GM19455 (cell line): ENCODE data around the gene CDCA8.
"Not testable (repeated sequence)": the region's sequence is repeated elsewhere in the genome, so short reads cannot be mapped to it uniquely, and the experiment has no call there.

Experiments
- ATAC-seq: cut with Tn5 transposase; IDR thresholded peaks from one replicate; pipeline ENCODE4 v1.9.1; 2021; ENCODE audit not compliant: unreplicated experiment

Gene CDCA8

DNA sequence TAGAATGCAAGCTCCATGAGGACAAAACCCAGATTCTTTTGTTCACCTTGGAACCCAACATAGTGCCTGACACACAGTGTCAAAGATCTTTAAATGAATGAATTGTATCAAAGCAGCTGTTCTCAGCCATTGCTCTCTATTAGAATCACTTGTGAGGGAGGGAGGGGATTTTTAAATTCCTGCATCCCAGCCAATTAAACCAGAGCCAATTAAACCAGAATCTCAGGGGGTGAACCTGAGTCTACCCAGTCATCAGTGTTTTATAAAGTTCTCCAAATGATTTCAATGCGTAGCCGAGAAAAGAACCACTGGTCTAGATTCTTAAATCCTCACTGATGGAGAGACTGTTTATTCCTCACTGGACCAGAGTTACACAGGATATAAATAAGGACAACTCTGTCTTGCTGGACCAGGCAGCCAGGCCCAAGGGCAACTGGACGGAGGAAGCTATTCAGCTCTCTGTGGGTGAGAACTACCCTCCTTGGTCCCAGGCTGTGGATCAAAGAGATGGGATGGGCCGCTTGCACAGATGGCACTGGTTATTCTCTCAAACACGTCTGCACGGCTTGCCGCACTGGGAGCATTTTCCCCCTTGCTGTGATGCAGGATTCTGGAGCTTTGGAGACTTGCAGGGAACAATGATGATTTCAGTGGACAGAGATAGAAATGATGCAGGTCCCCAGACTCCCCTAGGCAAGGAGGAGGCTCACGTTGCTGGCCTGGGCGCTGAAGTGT, 20.0 kb upstream of the CDCA8 start:
- ATAC-seq, result no peak

DNA sequence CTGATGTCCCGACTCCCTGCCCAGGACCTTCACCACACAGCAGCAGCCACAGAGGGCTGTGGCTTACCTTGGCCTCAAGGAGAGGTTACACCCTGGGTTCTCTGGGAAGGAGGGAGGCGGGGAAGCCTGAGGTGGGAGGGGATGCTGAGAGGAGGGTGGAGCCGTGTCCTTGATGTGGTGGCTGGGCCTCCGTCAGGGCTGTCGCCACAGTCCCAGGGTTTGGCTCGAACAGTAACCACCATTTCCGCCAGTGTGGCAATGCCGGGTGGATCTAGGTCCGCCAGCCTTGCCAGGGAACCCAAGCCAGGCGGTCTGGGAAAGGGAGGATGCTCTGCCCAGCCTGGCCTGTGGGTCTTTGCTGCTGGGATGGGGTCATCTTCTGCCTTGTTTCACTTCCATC, 18.4 kb upstream of the CDCA8 start:
- ATAC-seq, result no peak

DNA sequence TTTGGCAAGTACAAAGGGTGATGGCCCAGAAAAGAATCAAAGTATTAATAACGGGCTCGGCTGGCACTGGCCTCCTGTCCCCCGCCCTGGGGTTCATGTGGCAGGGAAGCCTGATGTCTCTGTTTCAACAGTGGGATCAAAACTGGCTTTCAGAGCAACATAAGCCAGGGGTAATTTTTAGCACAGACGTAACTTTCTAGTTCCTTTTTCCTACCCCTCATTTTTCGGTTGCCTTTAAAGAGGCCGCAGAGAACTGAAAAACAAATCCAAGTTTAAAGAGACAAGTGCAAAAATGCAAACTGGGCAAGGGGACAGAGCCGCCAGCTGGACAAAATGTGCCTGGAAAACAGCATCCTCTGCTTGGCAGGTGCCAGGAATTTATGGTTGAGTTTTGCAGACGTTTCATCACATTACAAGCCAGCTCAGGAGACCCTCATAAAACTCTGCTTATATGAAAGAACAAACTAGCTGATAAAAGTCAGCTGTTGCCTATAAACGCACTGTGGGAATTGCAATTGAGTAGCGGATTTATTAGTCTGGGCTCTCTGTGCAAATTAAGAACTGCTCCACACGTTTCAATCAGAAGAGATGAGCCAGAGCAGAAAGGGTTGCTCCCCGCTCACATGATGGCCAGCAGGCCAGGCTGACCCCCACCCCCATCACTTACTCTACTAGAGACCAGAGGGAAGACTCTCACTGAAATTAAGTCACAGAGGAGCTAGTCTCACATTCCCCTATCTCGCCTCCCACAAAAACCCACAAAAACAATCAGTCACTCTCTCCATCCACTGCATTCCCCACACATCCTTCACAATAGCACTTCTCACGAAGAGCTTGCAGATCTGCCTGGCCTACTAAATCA, 15.8 kb upstream of the CDCA8 start:
- no peak for ATAC-seq

DNA sequence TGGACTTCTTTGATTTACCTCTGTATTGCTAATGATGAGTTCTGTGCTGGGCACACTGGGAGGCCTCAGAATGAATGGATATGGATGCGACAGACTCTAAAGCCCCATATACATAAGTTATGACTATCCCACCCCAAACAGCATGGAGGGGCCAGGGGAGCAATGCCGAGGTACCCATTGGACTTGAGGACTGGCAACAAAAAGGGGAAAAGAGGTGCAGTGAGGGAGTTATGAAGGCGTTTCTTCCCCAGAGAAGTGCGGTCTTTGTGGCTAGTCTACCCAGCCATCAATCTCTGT, 15.2 kb upstream of the CDCA8 start:
- ATAC-seq, result no peak

DNA sequence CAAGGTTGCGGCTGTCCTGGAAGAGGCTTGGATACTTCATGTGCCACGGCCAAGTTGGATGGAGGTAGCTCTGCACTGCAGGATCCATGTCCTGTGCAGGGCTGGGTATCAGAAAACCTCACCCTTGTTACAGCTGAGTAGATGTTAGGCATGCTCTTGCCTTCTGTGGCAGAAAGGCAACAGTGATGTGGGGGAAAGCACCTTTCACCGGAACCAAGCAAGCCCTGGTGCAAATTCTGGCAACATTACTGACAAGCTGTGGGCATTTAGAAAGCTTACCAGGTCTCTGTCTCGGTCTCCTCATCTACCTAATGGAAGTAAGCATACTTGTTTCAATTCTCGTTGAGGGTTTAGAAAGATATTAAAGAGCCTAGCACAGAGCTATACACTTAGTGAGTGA, 14.5 kb upstream of the CDCA8 start:
- no peak for ATAC-seq

DNA sequence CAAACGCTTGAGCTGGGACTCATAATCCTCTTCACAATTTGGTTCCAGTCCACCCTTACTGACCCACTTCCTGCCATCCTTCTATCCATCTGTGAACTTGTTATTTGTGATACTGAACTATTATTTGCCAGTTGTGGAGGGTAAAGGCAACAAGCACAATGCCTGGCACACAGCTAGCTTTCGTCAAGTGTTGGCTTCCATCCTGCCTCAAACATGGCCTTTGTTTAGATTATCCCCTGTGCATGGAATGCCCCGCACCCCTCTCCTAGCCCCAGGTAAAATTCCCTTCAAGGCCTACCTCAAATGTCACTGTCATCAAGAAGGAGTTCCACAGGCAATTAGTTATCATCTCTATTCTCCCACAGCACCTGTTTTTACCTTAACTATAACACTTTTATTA, 11.4 kb upstream of the CDCA8 start:
- ATAC-seq, result no peak

DNA sequence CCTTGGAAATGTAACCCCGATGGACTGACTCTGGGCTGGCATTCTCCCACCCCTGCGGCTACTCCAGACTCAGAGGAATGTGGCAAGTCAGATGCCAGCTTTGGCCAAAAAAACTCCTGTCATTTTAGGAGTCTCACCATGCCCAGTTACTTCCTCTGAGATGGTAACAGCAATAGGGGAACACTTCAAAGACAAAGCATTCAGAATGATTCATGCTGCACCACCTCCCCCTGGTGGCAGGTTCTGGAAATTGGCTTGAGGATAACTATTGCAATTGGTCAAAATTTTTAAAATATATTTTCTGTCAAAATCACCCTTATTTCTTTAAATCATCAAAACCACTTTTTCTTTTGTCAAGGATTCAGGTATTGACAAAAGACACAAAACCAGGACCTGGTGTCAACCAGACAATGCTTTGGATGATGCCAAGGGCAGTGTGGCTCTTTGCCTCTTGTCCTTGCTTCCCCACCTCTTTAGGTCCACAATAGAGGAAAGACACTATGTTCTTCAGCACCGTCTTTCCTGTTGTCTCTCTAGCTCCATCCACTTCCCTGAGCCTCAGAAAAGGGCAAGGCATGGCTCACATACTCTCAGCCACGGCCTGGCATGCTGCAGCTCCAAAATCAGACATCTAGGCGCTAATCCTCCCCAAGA, 9.9 kb upstream of the CDCA8 start:
- ATAC-seq, result no peak

DNA sequence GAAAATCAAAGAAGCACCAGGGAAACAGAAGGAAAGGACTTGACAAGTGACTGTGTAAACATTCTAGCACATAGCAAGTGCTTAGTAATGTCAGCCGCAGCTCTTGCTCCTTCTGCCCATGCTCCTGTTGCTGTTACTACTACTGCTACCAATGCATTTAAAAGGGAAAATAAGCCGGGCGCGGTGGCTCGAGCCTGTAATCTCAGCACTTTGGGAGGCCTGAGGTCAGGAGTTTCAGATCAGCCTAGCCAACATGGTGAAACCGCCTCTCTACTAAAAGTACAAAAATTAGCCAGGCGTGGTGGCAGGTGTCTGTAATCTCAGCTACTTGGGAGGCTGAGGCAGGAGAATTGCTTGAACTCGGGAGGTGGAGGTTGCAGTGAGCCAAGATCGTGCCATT, 8.1 kb upstream of the CDCA8 start:
- not testable (repeated sequence) for ATAC-seq

DNA sequence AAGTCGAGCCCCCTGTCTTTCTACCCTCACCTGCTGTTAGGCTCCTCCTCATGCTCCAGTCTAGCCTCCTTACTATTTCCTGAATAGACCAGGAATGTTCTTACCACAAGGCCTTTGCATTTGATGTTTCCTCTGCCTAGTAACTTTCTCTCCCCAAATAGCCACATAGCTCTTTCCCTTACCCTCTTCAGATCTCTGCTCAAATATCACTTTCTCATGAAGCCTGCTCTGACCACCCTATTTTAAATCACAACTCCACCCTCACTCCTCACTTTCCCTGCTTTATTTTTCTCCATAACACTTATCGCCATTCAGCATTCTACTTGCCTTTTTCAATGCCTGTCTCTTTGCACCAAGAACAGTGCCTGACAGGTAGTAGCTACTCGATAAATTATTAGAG, 6.6 kb upstream of the CDCA8 start:
- ATAC-seq, result no peak

DNA sequence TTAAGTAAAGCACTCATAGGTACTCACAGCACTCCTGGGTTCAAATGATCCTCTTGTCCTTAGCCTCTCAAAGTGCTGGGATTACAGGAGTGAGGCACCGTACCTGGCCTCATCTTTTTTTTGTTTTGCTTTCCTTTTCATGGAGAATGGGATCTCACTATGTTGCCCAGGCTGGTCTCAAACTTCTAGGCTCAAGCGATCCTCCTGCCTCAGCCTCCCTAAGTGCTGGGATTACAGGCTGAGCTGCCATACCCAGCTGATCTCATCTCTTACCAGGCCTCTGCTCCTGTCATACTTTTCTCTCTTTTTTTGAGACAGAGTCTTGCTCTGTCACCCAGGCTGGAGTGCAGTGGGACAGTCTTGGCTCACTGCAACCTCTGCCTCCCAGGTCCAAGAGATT, 4.6 kb upstream of the CDCA8 start:
- not testable (repeated sequence) for ATAC-seq

DNA sequence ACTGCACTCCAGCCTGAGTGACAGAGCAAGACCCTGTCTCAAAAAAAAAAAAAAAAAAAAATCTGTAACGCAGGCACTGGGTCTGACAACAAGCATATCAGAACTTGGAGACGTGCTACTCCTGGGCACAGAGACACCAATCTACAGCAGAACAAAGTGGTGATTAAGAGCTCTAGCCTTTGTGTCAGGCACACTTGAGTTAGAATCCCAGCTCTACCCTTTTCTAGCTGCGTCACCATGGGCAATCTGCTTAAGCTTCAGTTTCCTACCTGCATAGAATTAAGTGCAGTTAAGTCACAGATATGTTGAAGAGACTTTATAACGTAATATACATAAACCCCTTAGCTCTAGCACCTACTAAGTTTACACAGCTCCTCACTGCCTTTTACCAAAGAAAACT, 3.4 kb upstream of the CDCA8 start:
- no peak for ATAC-seq

DNA sequence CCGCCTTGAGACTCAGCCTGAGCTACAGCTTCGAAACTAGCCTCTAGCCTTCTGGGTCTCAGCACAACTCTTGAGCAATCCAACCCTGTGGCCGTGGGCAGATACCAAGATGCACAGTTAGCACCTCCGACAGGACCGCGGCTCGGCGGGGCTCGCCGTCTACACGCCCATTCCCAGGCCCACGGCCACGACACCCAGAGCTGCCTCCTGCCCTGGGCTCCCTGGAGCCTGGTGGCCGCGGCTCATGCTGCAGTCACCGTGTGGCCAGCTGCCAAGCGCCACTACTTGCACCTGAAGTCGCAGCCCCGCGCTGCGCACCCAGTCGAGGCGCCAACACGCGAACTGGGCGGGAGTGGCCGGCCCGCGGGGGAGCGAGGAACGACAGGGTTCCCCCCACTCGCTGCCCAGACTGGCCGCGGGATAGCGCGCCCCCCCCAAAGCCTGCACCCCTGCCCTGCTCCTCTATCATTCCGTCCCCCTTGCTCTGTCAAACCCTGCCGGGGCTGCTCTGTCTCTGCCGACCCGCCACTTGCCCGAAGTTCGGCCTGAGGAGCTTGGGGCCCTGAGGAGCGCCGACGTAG, 729 bp upstream of the CDCA8 start:
- no peak for ATAC-seq

DNA sequence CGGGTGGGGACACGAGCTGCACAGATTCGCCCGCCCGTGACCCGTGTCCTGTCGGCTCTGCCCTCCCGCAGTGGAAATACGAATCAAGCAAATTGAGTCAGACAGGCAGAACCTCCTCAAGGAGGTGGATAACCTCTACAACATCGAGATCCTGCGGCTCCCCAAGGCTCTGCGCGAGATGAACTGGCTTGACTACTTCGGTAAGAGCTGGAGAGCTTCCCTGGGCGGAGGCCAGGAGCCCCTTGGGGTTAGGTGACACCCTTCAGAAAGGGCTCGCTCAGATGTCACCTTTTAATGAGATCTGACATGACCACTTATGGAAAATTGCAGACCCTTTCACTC, 489 bp downstream of the CDCA8 start:
- ATAC-seq, result no peak

DNA sequence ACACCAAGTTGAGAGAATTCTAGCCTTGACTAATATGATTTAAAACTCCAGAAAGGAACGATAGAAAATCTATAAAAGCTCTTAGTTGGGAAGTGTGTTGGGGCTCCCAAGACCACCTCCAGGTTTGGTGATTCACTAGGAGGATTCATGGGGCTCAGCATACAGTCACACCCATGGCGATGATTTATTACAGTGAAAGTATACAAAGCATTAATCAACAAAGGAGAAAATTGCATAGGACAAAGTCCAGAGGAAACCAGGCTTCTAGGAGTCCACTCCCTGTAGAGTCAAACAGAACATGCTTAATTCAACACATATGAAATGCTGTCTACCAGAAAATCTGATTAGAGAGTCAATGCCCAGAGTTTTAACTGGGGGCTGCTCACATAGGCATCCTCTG, 4.8 kb downstream of the CDCA8 start:
- no peak for ATAC-seq

DNA sequence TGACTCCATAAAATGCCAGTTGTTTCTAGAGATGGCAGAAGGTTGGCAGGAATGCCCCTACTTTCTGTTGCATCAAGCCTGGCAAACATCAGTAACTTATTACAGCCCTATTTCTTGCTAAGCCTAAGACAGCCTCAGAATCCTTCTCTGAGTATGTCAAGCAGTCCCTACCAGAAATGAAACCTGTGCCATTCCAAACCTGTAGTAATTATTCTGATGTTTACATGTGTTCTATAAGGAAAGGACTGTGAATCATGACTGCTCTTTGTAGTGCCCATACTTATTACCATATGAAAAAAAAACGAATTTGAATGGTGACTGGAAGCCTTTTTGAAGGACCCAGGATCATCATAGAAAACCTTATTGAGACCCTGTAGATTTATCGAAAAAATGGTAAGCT, 5.4 kb downstream of the CDCA8 start:
- ATAC-seq, result no peak

DNA sequence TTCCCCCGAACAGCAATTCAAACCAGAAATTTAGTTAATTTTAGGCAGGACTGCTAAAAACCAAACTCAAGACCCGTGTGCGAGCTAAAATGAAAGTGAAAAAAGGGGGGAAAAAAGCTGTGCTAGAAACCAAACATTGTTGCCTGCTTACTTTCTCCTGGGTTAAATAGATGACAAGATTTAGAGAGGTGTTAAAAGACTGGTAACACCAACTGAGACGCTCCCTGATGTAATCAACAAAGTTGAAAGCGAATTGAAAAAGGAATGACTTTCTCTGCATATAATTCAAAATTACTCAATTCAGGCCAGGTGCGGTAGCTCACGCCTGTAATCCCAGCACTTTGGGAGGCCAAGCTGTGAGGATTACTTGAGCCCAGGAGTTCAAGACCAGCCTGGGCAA, 6.8 kb downstream of the CDCA8 start:
- ATAC-seq, result no peak

DNA sequence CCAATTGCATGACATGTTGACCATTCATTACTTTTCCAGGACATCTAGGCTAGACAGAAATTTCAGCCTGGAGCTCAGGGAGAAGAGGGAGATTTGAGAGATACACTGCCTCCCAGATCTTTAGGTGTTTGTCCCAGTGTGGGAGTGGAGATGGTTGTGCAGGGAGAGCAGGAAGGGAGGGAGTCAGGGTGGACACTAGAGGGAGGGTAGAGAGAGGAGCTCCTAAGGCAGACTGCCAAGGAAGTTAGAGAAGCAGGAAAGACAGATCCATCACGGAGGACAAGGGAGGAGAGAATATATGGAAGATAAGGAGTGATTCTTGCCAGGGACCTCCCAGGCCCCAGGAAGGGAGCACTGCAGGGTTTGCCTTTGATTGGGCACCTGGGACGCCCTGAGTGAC, 8.7 kb downstream of the CDCA8 start:
- no peak for ATAC-seq

DNA sequence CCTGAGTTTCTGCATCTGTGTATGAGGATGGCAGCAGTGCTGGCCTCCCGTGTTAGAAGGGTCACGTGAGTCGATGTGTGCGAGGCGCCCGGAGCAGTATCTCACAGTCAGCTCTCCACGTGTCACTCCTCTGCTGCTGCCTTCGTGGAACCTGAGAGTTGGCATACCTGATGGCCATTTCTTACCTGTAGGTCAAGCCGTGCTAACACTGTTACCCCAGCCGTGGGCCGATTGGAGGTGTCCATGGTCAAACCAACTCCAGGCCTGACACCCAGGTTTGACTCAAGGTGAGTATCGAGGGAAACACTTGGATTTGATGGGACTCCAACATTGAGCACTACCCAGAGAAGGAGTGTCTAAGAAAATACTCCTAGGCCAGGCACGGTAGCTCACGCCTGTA, 10.7 kb downstream of the CDCA8 start:
- no peak for ATAC-seq

DNA sequence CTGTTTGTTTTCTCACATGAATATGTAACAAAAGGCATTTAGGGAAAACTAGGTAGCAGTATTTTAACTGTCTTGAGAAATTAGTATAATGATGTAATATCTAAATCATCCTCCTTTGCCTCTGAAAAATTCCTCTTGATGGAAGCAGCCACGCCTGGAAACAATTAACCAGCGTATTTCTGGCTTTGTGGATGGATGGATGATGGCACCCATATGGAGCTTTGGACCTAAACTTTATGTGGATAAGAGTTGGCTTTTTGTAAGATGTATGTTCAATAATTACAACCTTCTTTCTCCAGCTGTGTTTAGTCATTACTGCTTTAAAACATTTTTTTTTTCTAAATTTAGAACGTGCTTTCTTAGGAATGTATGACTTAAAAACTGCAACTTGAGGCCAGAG, 12.7 kb downstream of the CDCA8 start:
- no peak for ATAC-seq

DNA sequence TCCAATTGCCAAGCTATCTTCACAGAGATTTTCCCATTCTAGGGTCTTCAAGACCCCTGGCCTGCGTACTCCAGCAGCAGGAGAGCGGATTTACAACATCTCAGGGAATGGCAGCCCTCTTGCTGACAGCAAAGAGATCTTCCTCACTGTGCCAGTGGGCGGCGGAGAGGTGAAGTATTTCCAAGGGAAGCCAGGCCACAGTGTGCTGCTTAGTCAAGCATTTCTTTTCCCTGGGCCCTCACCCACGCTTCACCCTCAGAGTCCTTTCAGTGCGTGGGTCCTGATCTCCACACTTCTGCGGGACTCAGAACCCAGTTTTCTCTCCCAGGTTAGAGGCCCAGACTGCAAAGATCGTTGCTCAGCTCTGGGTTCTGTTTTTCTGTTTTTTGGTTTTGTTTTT, 13.1 kb downstream of the CDCA8 start:
- ATAC-seq, result no peak

DNA sequence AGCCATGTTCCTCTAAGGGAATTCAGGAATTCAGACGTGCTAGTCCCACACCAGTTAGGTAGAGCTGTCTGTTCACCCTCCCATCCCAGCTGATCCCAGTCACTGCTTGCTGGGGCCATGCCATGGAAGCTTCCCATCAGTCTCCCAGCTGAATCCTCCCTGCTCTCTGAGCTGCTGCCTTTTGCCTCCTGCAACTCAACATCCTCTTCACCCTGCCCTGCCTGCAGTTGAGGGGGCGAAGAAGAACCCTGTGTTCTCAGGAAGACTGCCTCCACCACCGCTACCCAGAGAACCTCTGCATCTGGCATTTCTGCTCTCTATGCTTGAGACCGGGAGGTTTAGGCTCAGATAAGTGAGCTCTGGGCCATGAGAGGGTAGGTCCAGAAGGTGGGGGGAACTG, 16.2 kb downstream of the CDCA8 start:
- no peak for ATAC-seq

DNA sequence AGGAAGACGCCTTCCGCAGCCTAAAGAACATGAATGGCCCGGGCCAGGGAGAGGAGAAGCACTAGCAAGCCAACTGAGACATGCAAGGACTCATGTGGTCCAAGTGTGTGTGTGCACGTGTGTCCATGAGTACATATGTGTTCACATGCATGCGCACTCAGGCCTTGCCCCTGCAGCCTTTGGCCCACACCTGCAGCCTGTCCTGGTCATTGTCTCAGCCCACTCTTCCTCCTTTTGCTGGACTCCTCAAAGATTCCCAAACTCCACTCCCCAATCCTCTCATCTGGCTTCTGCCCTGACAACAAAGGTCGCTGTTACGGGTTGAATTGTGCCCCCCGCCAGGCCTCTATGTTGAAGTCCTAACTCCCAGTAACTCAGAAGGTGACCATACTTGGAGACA, 21.9 kb downstream of the CDCA8 start:
- ATAC-seq, result no peak
